HG02943 (cell line): Measurements from ENCODE around the gene VSX1.

Source experiments
- ATAC-seq: cut with Tn5 transposase; IDR thresholded peaks from one replicate; pipeline ENCODE4 v1.9.1; 2021; ENCODE audit warnings: mild to moderate bottlenecking, low read depth, moderate library complexity; ENCODE audit not compliant: unreplicated experiment

The VSX1 gene

GRCh38 chr20:25081730-25082497, at the start of gene VSX1:
Gene VSX1, minus strand, starts transcription at chr20:25082141. Its CDS starts 45 bp downstream, at chr20:25082096.
- no peak for ATAC-seq

GRCh38 chr20:25129908-25130307, 48.0 kb upstream of the VSX1 start:
- ATAC-seq = no peak

GRCh38 chr20:25129428-25129827, 47.5 kb upstream of the VSX1 start:
- ATAC-seq = no peak

GRCh38 chr20:25128649-25129048, 46.7 kb upstream of the VSX1 start:
- ATAC-seq = no peak

GRCh38 chr20:25127761-25128537, 46.0 kb upstream of the VSX1 start:
- ATAC-seq = no peak

GRCh38 chr20:25126204-25127029, 44.5 kb upstream of the VSX1 start:
- no peak for ATAC-seq

- ATAC-seq = no peak
These were observed 43.7 kb upstream of the VSX1 start for GRCh38 chr20:25125636-25126035.

- no peak for ATAC-seq
These were observed 39.0 kb upstream of the VSX1 start for GRCh38 chr20:25120920-25121319.

GRCh38 chr20:25120457-25120856, 38.5 kb upstream of the VSX1 start:
- no peak for ATAC-seq

- no peak for ATAC-seq
These were observed 36.6 kb upstream of the VSX1 start for GRCh38 chr20:25118529-25118928.

- no peak for ATAC-seq
These were observed 36.0 kb upstream of the VSX1 start for GRCh38 chr20:25117990-25118389.

GRCh38 chr20:25116739-25117458, 35.0 kb upstream of the VSX1 start:
- ATAC-seq = no peak

GRCh38 chr20:25103526-25103925, 21.6 kb upstream of the VSX1 start:
- no peak for ATAC-seq

- ATAC-seq = no peak
These were observed 19.0 kb upstream of the VSX1 start for GRCh38 chr20:25100914-25101313.

GRCh38 chr20:25099601-25100140, 17.7 kb upstream of the VSX1 start:
- no peak for ATAC-seq

- ATAC-seq = no peak
These were observed 15.6 kb upstream of the VSX1 start for GRCh38 chr20:25097498-25097897.

GRCh38 chr20:25090492-25091429, 8.8 kb upstream of the VSX1 start:
- ATAC-seq = no peak

GRCh38 chr20:25089662-25090061, 7.7 kb upstream of the VSX1 start:
- no peak for ATAC-seq

- ATAC-seq = no peak
These were observed 7.2 kb upstream of the VSX1 start for GRCh38 chr20:25089096-25089495.
